T-helper 17 cell (primary cell): ENCODE data around the gene LKAAEAR1. TPM values are rescaled to one million over a fixed set of nuclear protein-coding genes. Genes with fewer than 3 reads are reported as not detected.
A peak's percentile ranks its signal among the peaks of the same experiment; 100 is the strongest.

Experiments
- ATAC-seq: fragments of 150-1000 bp; cut with Tn5 transposase; 2 replicates; pipeline ENCODE4 v1.10.0; 2021; ENCODE audit warnings: mild to moderate bottlenecking, moderate library complexity
- DNase-seq, 3 donors: peaks; one replicate each; pipeline versions ENCODE4 v3.0.0 to v3.0.0-alpha.2; 2020 to 2021
- H3K9me3 ChIP-seq: one replicate; pipeline ENCODE4 v1.7.0; 2013; ENCODE audit warnings: low read length, mild to moderate bottlenecking; ENCODE audit not compliant: control insufficient read depth, poor library complexity, severe bottlenecking
- H3K27ac Mint-ChIP-seq: one replicate; pipeline ENCODE4 v1.8.0; 2022; ENCODE audit warnings: mild to moderate bottlenecking, moderate library complexity, mixed read lengths
- H3K27me3 Mint-ChIP-seq: one replicate; pipeline ENCODE4 v1.8.0; 2022; ENCODE audit warnings: mixed read lengths
- H3K36me3 Mint-ChIP-seq: one replicate; pipeline ENCODE4 v1.8.0; 2022; ENCODE audit warnings: low read depth, mixed read lengths
- H3K4me1 Mint-ChIP-seq: one replicate; pipeline ENCODE4 v1.8.0; 2022; ENCODE audit warnings: mild to moderate bottlenecking, mixed read lengths
- H3K4me3 Mint-ChIP-seq: one replicate; pipeline ENCODE4 v1.8.0; 2022; ENCODE audit warnings: mild to moderate bottlenecking, moderate library complexity, mixed read lengths
- total RNA-seq, 4 donors: library from RNA in 2 of 4; stranded (reverse) in 2 of 4; gene quantifications; one replicate each; pipeline ENCODE4 v1.2.3 and lab custom pipeline; 2022 to 2026

Gene LKAAEAR1
- total RNA-seq, 2 donors from 2014 or later, result not detected

GRCh38 chr20:64106981-64107735, 23.0 kb upstream of the LKAAEAR1 start, which contains the start of gene NPBWR2:
Gene NPBWR2, minus strand, starts transcription at chr20:64107565. Its CDS starts 734 bp downstream, at chr20:64106831.
- peak in 1 of 3 donors; percentile 9 for DNase-seq
- Mint-ChIP-seq H3K4me1 (peaks cover 12% of the 10 kb centered on the region), H3K27ac (no peak within 1 kb of the TSS), H3K27me3 (peaks cover 20% of the 10 kb centered on the region), H3K36me3 (no peaks in the 10 kb centered on the region), H3K4me3 (no peak within 1 kb of the TSS)
- peak; percentile 72 for ATAC-seq
- H3K9me3 ChIP-seq, result no peaks in the 10 kb centered on the region

GRCh38 chr20:64106435-64106961, 22.3 kb upstream of the LKAAEAR1 start:
- H3K4me3 Mint-ChIP-seq, result no peak overlapping the region
- peaks cover 21% of the 10 kb centered on the region for H3K27me3 Mint-ChIP-seq
- peaks cover 12% of the 10 kb centered on the region for H3K4me1 Mint-ChIP-seq
- no peaks in the 10 kb centered on the region for H3K9me3 ChIP-seq
- H3K36me3 Mint-ChIP-seq, result no peaks in the 10 kb centered on the region
- no peak for ATAC-seq
- peak in 1 of 3 donors; percentile 1 for DNase-seq
- H3K27ac Mint-ChIP-seq, result no peak overlapping the region

- no peaks in the 10 kb centered on the region for H3K36me3 Mint-ChIP-seq
- no peak for ATAC-seq
- no peak overlapping the region for H3K27ac Mint-ChIP-seq
- peaks cover 27% of the 10 kb centered on the region for H3K27me3 Mint-ChIP-seq
- peak in 1 of 3 donors; percentile 1 for DNase-seq
- peaks cover 17% of the 10 kb centered on the region for H3K4me1 Mint-ChIP-seq
- no peaks in the 10 kb centered on the region for H3K9me3 ChIP-seq
- no peak overlapping the region for H3K4me3 Mint-ChIP-seq
Measured at GRCh38 chr20:64105846-64106434, 21.7 kb upstream of the LKAAEAR1 start.

- Mint-ChIP-seq H3K27me3 (peaks cover 31% of the 10 kb centered on the region), H3K4me1 (peaks cover 18% of the 10 kb centered on the region), H3K4me3 (no peak overlapping the region), H3K27ac (no peak overlapping the region), H3K36me3 (no peaks in the 10 kb centered on the region)
- ATAC-seq (no peak), DNase-seq (peak in 1 of 3 donors; percentile 2)
- H3K9me3 ChIP-seq, result no peaks in the 10 kb centered on the region
Measured at GRCh38 chr20:64104667-64105451, 20.7 kb upstream of the LKAAEAR1 start.

GRCh38 chr20:64103871-64104666, 19.9 kb upstream of the LKAAEAR1 start:
- H3K9me3 ChIP-seq, result no peaks in the 10 kb centered on the region
- Mint-ChIP-seq H3K27ac (no peak overlapping the region), H3K4me3 (no peak overlapping the region), H3K4me1 (peaks cover 18% of the 10 kb centered on the region), H3K27me3 (peaks cover 31% of the 10 kb centered on the region), H3K36me3 (no peaks in the 10 kb centered on the region)
- ATAC-seq (no peak), DNase-seq (peak in 1 of 3 donors; percentile 2)

GRCh38 chr20:64102647-64103354, 18.6 kb upstream of the LKAAEAR1 start:
- peak overlapping the region; percentile 71 for H3K4me3 Mint-ChIP-seq
- DNase-seq (peak in 1 of 3 donors; percentile 4), ATAC-seq (no peak)
- no peaks in the 10 kb centered on the region for H3K36me3 Mint-ChIP-seq
- peaks cover 15% of the 10 kb centered on the region for H3K4me1 Mint-ChIP-seq
- peaks cover 31% of the 10 kb centered on the region for H3K27me3 Mint-ChIP-seq
- no peak overlapping the region for H3K27ac Mint-ChIP-seq
- H3K9me3 ChIP-seq, result no peaks in the 10 kb centered on the region

GRCh38 chr20:64101731-64102621, 17.8 kb upstream of the LKAAEAR1 start:
- H3K9me3 ChIP-seq, result no peaks in the 10 kb centered on the region
- H3K36me3 Mint-ChIP-seq, result no peaks in the 10 kb centered on the region
- no peak overlapping the region for H3K27ac Mint-ChIP-seq
- H3K27me3 Mint-ChIP-seq, result peaks cover 31% of the 10 kb centered on the region
- peak; percentile 76 for ATAC-seq
- peak overlapping the region; percentile 71 for H3K4me3 Mint-ChIP-seq
- peaks cover 14% of the 10 kb centered on the region for H3K4me1 Mint-ChIP-seq
- DNase-seq, result peak; percentile 53 to 64 (median 61)

GRCh38 chr20:64100946-64101688, 16.9 kb upstream of the LKAAEAR1 start:
- H3K9me3 ChIP-seq, result no peaks in the 10 kb centered on the region
- ATAC-seq (no peak), DNase-seq (no peak)
- H3K36me3 Mint-ChIP-seq, result peaks cover 3% of the 10 kb centered on the region
- H3K4me3 Mint-ChIP-seq, result no peak overlapping the region
- H3K27me3 Mint-ChIP-seq, result peaks cover 28% of the 10 kb centered on the region
- peaks cover 11% of the 10 kb centered on the region for H3K4me1 Mint-ChIP-seq
- no peak overlapping the region for H3K27ac Mint-ChIP-seq

GRCh38 chr20:64100566-64100888, 16.3 kb upstream of the LKAAEAR1 start:
- Mint-ChIP-seq H3K27ac (no peak overlapping the region), H3K4me3 (no peak overlapping the region), H3K27me3 (peaks cover 25% of the 10 kb centered on the region), H3K36me3 (peaks cover 3% of the 10 kb centered on the region), H3K4me1 (peaks cover 11% of the 10 kb centered on the region)
- DNase-seq, result no peak
- H3K9me3 ChIP-seq, result no peaks in the 10 kb centered on the region
- ATAC-seq, result no peak

GRCh38 chr20:64099880-64100565, 15.8 kb upstream of the LKAAEAR1 start:
- ATAC-seq (peak; percentile 68), DNase-seq (no peak)
- no peaks in the 10 kb centered on the region for H3K9me3 ChIP-seq
- Mint-ChIP-seq H3K27me3 (peaks cover 25% of the 10 kb centered on the region), H3K4me1 (peaks cover 11% of the 10 kb centered on the region), H3K36me3 (peaks cover 3% of the 10 kb centered on the region), H3K27ac (no peak overlapping the region), H3K4me3 (no peak overlapping the region)
